Neural cell (in vitro differentiated cells): ENCODE data around the gene KATNA1.

ENCODE experiments used
- CTCF ChIP-seq: fragments of 450-650 bp; IDR thresholded peaks from 2 replicates; pipeline ENCODE4 v1.5.1; 2014; ENCODE audit warnings: antibody characterized with exemption, mild to moderate bottlenecking, moderate library complexity; ENCODE audit not compliant: poor library complexity, severe bottlenecking
- EP300 ChIP-seq: fragments of 450-650 bp; conservative IDR thresholded peaks from 2 replicates; pipeline ENCODE4 v1.6.1; 2014; ENCODE audit warnings: antibody characterized with exemption, mild to moderate bottlenecking, moderate library complexity; ENCODE audit not compliant: poor library complexity, severe bottlenecking
- EZH2 ChIP-seq: fragments of 200-600, 300-800 bp; shearing (Covaris generic), sonication (generic); IDR thresholded peaks from 2 replicates; pipeline ENCODE4 v1.6.1; 2014; ENCODE audit warnings: antibody characterized with exemption, low read length, borderline replicate concordance, mild to moderate bottlenecking; ENCODE audit not compliant: insufficient read depth, poor library complexity, severe bottlenecking
- RAD21 ChIP-seq: fragments of 450-650 bp; conservative IDR thresholded peaks from 2 replicates; pipeline ENCODE4 v1.6.1; 2014; ENCODE audit warnings: antibody characterized with exemption, mild to moderate bottlenecking, moderate library complexity
- REST ChIP-seq: IDR thresholded peaks from 2 replicates; pipeline ENCODE4 v1.6.1; 2012; ENCODE audit warnings: borderline replicate concordance
- TAF1 ChIP-seq: IDR thresholded peaks from 2 replicates; pipeline ENCODE4 v1.6.1; 2012; ENCODE audit warnings: low read depth

GRCh38 chr6:149634315-149634714, 14.2 kb downstream of the KATNA1 start:
- TF ChIP-seq EZH2, result no peak
- TF ChIP-seq CTCF, result no peak
- no peak for TF ChIP-seq RAD21
- no peak for TF ChIP-seq TAF1
- no peak for TF ChIP-seq EP300
- TF ChIP-seq REST, result no peak
